Ascending aorta (tissue), 2 donors: ENCODE data around the gene PGF. TPM values are rescaled to one million over a fixed set of nuclear protein-coding genes. Genes with fewer than 3 reads are reported as not detected.
"Not testable (repeated sequence)": the region's sequence is repeated elsewhere in the genome, so short reads cannot be mapped to it uniquely, and the experiment has no call there.

Source experiments
- DNase-seq, 2 donors: peaks; one replicate each; pipeline ENCODE4 v3.0.0-alpha.2; 2019; ENCODE audit warnings: low spot score in 2 of 2
- H3K27ac ChIP-seq, 2 donors: fragments of 200-600 bp; sonication (generic); one replicate each; pipeline ENCODE4 v1.5.1; 2016 to 2017; ENCODE audit warnings: mild to moderate bottlenecking in 1 of 2
- H3K27me3 ChIP-seq: fragments of 200-600 bp; sonication (generic); one replicate; pipeline ENCODE4 v1.5.1; 2017
- H3K36me3 ChIP-seq, 2 donors: fragments of 200-600 bp; sonication (generic); one replicate each; pipeline ENCODE4 v1.5.1; 2016
- H3K4me1 ChIP-seq, 2 donors: fragments of 200-600 bp; sonication (generic); one replicate each; pipeline ENCODE4 v1.5.1; 2016 to 2017; ENCODE audit warnings: mild to moderate bottlenecking in 1 of 2
- H3K4me3 ChIP-seq, 2 donors: fragments of 200-600 bp; sonication (generic); one replicate each; pipeline ENCODE4 v1.5.1; 2016 to 2017; ENCODE audit warnings: mild to moderate bottlenecking in 1 of 2
- H3K9me3 ChIP-seq, 2 donors: fragments of 200-600 bp; sonication (generic); one replicate each; pipeline ENCODE4 v1.5.1; 2016
- intact Hi-C: fragments of 100-400 bp; cut with DNase I; formaldehyde crosslinking; loops from one replicate; pipeline ENCODE4 v1.15.1; 2023
- total RNA-seq: library from RNA; depleted of rRNA; stranded (reverse); fragments of >200 nt; gene quantifications from one replicate; pipeline ENCODE4 v1.1.0, GENCODE V29; 2016
- TF ChIP-seq, protein P1 (sequence below), 3 experiments: fragments of 200-600 bp in 2 of 3; fragments of 450-650 bp in 1 of 3; sonication (generic) in 2 of 3; IDR thresholded peaks; one replicate each; pipeline ENCODE4 v1.5.1; 2016 to 2019; ENCODE audit warnings: antibody characterized with exemption in 3 of 3, mild to moderate bottlenecking in 1 of 3, moderate library complexity in 1 of 3

The PGF gene
- total RNA-seq, 1 donor from 2014 or later = 41.1 TPM

DNA sequence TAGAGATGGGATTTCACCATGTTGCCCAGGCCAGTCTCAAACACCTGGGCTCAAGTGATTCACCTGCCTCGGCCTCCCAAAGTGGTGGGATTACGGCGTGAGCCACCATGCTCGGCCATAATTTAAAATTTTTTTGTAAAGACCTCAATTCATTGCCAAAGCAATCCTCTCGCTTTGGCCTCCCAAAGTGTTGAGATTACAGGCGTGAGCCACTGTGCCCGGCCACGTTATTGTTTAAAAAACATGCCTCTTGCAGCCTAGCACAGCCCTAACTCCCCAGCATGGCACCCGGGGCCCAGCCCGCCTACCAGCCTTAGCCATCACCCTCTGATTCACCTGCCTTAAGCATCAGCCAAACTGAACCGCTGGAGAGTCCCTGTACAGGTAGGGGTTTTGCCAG lies 19.2 kb downstream of the PGF start:
- H3K4me1 ChIP-seq = peaks cover 19 to 26% of the 10 kb centered on the region in 2 donors
- no peaks in the 10 kb centered on the region for H3K27me3 ChIP-seq
- H3K9me3 ChIP-seq = no peaks in the 10 kb centered on the region
- intact Hi-C loops = no loop called here
- TF ChIP-seq, protein P1, sequence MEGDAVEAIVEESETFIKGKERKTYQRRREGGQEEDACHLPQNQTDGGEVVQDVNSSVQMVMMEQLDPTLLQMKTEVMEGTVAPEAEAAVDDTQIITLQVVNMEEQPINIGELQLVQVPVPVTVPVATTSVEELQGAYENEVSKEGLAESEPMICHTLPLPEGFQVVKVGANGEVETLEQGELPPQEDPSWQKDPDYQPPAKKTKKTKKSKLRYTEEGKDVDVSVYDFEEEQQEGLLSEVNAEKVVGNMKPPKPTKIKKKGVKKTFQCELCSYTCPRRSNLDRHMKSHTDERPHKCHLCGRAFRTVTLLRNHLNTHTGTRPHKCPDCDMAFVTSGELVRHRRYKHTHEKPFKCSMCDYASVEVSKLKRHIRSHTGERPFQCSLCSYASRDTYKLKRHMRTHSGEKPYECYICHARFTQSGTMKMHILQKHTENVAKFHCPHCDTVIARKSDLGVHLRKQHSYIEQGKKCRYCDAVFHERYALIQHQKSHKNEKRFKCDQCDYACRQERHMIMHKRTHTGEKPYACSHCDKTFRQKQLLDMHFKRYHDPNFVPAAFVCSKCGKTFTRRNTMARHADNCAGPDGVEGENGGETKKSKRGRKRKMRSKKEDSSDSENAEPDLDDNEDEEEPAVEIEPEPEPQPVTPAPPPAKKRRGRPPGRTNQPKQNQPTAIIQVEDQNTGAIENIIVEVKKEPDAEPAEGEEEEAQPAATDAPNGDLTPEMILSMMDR (IDR thresholded peaks at IDR 0.05) = no peak
- H3K4me3 ChIP-seq = no peak overlapping the region
- DNase-seq = no peak
- no peak overlapping the region for H3K27ac ChIP-seq
- H3K36me3 ChIP-seq = no peaks in the 10 kb centered on the region

DNA sequence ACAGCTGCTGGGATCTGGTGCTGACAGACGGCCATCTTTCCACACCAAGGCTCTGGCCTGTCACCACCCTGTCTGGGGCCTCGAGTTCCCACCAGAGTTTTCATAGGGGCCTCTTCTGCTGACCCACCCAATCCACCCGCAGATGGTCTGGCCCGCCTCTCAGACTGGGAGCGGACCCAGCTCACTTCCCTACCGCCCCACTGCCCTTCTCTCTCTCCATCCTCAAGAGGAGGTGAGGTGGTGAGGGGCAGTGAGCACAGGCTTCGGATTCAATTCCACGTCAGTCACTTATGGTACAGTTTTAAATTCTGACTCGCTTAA lies 20.1 kb downstream of the PGF start:
- TF ChIP-seq, protein P1 (IDR thresholded peaks at IDR 0.05) = no peak
- Histone ChIP-seq H3K27me3 (no peaks in the 10 kb centered on the region), H3K36me3 (no peaks in the 10 kb centered on the region), H3K27ac (no peak overlapping the region), H3K4me3 (no peak overlapping the region), H3K9me3 (no peaks in the 10 kb centered on the region), H3K4me1 (peaks cover 14 to 18% of the 10 kb centered on the region in 2 donors)
- no peak for DNase-seq
- intact Hi-C loops = no loop called here

DNA sequence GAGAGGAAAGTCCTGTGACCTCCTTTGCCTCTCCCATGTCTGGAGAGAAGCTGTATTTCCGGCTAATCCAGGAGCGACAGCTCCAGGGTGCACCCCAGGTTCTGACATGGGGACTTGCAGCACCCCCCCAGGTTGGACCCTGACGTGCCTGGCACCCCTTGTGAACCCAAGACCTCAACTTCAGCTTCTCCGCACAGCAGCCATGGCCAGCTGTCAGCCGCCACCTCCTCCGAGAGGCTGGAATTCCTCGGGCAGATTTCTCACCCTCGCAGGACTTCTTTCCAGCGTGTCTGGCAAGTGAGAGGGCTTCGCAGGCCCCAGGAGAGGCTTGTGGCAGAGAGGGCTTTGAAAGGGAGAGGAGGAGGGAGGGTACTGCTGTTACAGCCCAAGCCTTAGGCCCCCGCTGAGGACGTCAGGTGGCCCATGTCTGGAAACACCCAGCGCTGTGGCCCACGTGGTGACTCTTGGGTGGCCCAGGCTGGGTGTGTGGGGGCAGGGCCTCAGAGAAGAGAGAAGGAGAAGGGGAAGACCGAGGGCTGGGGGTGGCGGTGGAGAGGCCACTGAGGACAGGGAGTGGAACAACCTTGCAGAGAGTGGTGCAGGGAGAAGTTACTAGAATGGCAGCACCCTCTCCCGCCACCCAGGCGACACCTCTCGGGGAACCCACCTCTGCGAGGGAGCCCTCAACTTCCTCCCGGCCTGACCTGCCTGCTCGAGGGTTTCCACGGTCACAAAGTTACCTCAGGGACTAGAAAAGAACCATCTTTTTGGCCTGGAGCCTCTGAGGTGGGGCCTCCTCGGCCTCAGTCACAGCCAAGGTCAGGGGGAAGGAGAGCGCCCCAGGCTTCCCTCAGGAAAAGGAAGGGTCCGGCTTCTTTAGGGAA lies 20.7 kb downstream of the PGF start:
- intact Hi-C loops = no loop called here
- Histone ChIP-seq H3K27me3 (no peaks in the 10 kb centered on the region), H3K4me1 (peaks cover 11 to 14% of the 10 kb centered on the region in 2 donors), H3K27ac (no peak overlapping the region), H3K36me3 (no peaks in the 10 kb centered on the region), H3K9me3 (no peaks in the 10 kb centered on the region), H3K4me3 (no peak overlapping the region)
- TF ChIP-seq, protein P1 (IDR thresholded peaks at IDR 0.05) = no peak
- no peak for DNase-seq

DNA sequence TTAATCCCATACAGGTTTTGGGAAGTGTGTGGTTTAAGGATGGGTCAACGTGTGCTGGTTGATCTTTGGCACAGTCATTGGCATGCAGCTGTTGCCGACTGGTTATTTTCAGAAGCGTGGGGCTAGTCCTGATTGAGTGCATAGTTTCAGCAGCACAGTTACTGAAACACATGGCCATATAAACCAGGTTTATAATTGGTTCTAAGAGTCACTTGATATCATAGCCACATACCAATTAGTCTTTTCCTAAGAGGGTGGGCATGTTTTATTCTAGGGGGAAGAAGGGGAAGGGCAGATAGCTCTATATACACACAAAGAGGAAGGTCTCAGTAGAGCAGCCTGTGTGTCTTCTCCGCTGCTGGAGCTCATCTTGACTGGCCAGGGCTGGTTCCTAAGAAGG lies 21.4 kb downstream of the PGF start:
- no peaks in the 10 kb centered on the region for H3K27me3 ChIP-seq
- intact Hi-C loops = no loop called here
- no peaks in the 10 kb centered on the region for H3K36me3 ChIP-seq
- TF ChIP-seq, protein P1 (IDR thresholded peaks at IDR 0.05) = no peak
- peaks cover 4 to 7% of the 10 kb centered on the region in 2 donors for H3K4me1 ChIP-seq
- H3K27ac ChIP-seq = no peak overlapping the region
- DNase-seq = no peak
- H3K4me3 ChIP-seq = no peak overlapping the region
- H3K9me3 ChIP-seq = no peaks in the 10 kb centered on the region

DNA sequence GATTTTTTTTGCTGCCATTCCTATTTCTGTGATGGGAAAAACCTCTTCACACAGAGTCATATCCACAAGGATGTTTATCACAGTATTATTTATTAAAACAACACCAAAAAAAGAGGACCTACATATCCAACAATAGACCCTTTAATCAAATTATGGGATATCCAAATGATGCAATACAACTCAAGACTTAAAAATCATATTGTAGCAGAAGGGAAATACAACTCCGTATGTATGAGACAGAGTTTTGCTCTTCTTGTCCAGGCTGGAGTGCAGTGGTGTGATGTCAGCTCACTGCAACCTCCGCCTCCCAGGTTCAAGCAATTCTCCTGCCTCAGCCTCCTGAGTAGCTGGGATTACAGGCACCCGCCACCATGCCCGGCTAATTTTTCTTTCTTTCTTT lies 22.5 kb downstream of the PGF start:
- H3K36me3 ChIP-seq, H3K4me3 ChIP-seq, H3K27ac ChIP-seq, intact Hi-C loops, H3K4me1 ChIP-seq, H3K9me3 ChIP-seq, DNase-seq, H3K27me3 ChIP-seq: not testable (repeated sequence)

DNA sequence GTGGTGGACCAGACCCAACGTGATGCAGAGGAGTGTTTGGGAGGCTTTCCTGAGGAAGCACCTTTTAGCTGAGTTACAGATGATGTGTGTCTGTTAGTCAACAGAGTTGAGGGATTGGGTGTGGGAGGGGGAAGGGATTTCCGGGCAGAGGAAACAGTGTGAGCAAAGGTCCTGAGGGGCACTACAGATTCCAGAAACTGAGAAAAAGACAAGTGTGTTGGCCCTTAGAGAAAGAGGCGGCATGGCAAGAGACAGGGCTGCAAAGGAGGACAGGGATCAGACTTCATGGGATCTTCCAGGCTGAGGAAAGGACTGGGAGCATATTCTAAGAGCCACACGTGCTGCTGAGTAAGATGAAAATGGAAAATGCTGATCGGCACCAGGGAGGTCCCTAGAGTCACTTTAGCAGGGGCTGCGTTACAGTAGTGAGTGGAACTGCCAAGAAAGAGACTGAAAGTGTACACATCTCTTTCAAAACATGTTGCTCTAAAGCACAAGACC lies 22.9 kb downstream of the PGF start:
- H3K4me3 ChIP-seq = no peak overlapping the region
- H3K9me3 ChIP-seq = no peaks in the 10 kb centered on the region
- H3K36me3 ChIP-seq = no peaks in the 10 kb centered on the region
- intact Hi-C loops = no loop called here
- H3K4me1 ChIP-seq = peaks cover 0 to 3% of the 10 kb centered on the region in 2 donors
- TF ChIP-seq, protein P1 (IDR thresholded peaks at IDR 0.05) = no peak
- no peak for DNase-seq
- H3K27me3 ChIP-seq = no peaks in the 10 kb centered on the region
- no peak overlapping the region for H3K27ac ChIP-seq

DNA sequence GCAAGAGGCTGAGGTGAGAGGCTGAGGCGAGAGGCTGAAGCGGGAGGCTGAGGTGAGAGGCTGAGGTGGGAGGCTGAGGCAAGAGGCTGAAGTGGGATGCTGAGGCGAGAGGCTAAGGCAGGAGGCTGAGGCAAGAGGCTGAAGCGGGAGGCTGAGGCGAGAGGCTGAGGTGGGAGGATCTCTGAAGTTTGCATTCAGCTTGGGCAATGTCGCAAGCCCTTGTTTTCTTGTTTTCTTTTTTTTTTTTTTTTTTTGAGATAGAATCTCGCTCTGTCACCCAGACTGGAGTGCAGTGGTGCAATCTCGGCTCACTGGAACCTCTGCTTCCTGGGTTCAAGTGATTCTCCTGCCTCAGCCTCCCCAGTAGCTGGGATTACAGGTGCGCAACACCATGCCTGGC lies 23.7 kb downstream of the PGF start:
- H3K27me3 ChIP-seq, H3K4me3 ChIP-seq, H3K9me3 ChIP-seq, H3K4me1 ChIP-seq, DNase-seq, intact Hi-C loops, H3K36me3 ChIP-seq, H3K27ac ChIP-seq: not testable (repeated sequence)
